Cerebellar nuclear complex (tissue), 1 donor: ENCODE data around the gene IFNA17.
"Not testable (repeated sequence)": the region's sequence is repeated elsewhere in the genome, so short reads cannot be mapped to it uniquely, and the experiment has no call there.

Experiments used
- DNase-seq, 2 experiments: peaks; one replicate each; lab custom pipeline; 2025; lab: John Stamatoyannopoulos, UW

Gene IFNA17

DNA sequence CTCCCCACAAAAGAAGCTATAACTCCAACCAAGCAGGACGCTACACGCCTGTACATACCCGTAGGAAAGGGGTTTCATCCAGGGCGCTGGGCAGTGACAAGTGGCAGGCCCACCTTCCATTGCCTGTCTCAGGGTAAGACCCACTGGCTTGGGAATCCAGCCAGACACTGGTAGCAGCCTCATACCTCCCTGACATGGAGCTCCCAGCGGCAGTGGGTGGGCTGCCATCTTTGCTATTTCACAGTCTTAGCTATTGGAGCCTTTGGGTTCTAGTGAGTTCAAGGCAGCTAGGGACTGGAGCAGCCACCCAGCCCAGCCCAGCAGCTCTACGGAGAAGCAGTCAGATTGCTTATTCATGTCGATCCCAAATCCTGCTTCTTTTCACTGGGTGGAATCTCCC, 17.7 kb downstream of the IFNA17 start:
- DNase-seq, result no peak

DNA sequence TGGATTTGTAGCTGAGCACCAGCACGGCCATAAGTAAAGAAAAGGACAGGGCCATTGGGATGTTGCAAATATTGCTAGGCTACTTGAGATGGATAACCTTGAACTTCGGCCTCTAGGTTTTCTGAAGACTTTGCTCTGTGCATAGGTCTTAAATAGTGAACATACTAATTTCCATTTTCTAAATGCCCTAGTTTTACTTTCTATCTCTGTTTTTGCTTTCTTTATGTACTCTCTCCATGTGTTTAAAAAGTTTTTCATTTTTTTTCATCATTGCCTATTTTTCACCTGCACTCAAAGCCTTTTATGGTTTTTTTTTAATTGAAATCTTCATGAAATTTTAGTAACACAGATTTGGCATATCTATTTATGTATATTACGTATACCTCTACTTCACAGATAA, 21.0 kb downstream of the IFNA17 start, which contains the start of gene IFNA10:
TSS of gene IFNA10 (minus strand) at position 101 of the 400 bp plus-strand sequence. CDS start at position 55, 46 bp downstream.
- not testable (repeated sequence) for DNase-seq

- DNase-seq, result no peak
Observed at GRCh38 chr9:21205204-21205603, 22.8 kb downstream of the IFNA17 start.

DNA sequence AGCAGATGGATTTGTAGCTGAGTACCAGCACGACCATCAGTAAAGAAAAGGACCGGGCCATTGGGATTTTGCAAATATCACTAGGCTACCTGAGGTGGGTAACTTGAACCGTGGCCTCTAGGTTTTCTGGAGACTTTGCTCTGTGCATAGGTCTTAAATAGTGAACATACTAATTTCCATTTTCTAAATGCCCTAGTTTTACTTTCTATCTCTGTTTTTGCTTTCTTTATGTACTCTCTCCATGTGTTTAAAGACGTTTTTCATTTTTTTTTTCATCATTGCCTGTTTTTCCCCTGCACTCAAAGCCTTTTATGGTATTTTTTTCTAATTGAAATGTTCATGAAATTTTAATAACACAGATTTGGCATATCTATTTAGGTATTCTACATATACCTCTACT, 25.9 kb downstream of the IFNA17 start, which contains the start of gene IFNA7:
TSS of gene IFNA7 (minus strand) at position 101 of the 400 bp plus-strand sequence. CDS start at position 61, 40 bp downstream.
- DNase-seq, result not testable (repeated sequence)

DNA sequence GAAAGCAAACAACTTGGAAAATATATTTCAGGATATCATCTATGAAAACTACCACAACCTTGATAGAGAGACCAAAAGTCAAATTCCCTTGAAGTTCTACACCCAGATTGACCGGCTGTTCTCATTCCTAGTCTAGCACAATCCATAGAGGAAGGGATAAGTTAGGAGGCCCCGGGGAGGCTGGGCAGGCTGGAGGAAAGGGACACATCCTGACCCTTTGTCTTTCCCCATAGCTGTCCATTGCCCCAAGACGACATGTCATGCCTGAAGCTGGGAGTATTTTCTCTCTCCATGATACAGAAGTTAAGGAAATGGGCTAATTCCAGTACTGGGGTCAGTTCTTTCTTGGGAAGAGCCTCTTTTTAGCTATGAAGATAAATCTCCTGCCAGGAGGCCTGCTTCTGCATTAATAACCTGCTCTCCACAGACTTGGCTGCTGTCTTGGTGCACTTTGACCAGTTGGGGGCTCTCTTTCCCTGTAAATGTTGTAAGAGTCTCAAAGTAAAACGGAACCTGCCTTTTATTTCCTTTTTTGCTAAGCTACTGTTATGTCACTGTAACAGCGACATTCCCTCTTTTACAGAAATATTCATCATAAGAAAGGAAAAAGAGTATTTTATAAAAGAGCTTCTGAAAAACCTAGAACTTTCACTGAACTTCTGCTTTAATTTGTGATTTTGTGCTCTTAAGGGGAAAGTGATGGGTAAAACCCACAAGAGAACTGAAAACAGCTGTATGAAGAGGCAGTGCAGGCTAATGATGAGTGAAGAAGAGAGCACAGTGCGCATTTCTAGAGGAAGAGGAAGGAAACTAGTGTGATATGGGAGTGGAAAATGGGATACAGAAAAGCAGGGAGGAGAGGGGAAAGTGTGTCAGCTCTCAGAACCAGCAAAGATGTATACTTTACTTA, 32.9 kb downstream of the IFNA17 start:
- not testable (repeated sequence) for DNase-seq

DNA sequence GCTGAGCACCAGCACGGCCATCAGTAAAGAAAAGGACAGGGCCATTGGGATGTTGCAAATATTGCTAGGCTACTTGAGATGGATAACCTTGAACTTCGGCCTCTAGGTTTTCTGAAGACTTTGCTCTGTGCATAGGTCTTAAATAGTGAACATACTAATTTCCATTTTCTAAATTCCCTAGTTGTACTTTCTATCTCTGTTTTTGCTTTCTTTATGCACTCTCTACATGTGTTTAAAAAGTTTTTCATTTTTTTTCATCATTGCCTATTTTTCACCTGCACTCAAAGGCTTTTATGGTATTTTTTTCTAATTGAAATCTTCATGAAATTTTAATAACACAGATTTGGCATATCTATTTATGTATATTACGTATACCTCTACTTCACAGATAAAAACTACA, 40.5 kb downstream of the IFNA17 start, which contains the start of gene IFNA4:
TSS of gene IFNA4 (minus strand) at position 101 of the 400 bp plus-strand sequence. CDS start at position 45, 56 bp downstream.
- not testable (repeated sequence) for DNase-seq

GRCh38 chr9:21182810-21183736, 44.9 kb downstream of the IFNA17 start:
- DNase-seq, result not testable (repeated sequence)
